Sciatic nerve (tissue), 2 donors: ENCODE results near the gene STX10. TPM values are rescaled to one million over a fixed set of nuclear protein-coding genes. Genes with fewer than 3 reads are reported as not detected.
"Not testable (repeated sequence)": the region's sequence is repeated elsewhere in the genome, so short reads cannot be mapped to it uniquely, and the experiment has no call there.

ENCODE experiments used
- ATAC-seq: fragments of 200-7000 bp; cut with Tn5 transposase; one replicate; pipeline ENCODE4 v1.9.1; 2020; ENCODE audit warnings: mild to moderate bottlenecking, moderate library complexity
- DNase-seq: peaks from one replicate; pipeline ENCODE4 v3.0.0-alpha.2; 2020; ENCODE audit warnings: low spot score
- intact Hi-C: fragments of 100-400 bp; cut with DNase I; formaldehyde crosslinking; loops from one replicate; pipeline ENCODE4 v1.14.2; 2022
- total RNA-seq: library from RNA; stranded (reverse); fragmentation: NEBNext Ultra II Directional; extraction: Animal tissue kit (Norgen Biotek cat#: 25700); gene quantifications from one replicate; pipeline ENCODE4 v1.2.1, GENCODE V29; 2021
- donor health status: DM: no; HTN: no; CAD: no.
- donor health status: DM: no; HTN: no; CAD: no.

Gene STX10
- total RNA-seq, 1 donor from 2014 or later: 48.3 TPM

- ATAC-seq (peak; percentile 0), DNase-seq (peak; percentile 75)
- intact Hi-C loops: loop anchor here (2.0 kb wide), 1 partner anchor 33 kb away; the partner anchor contains the start of gene TRMT1
These were observed 468 bp downstream of the STX10 start for GRCh38 chr19:13149628-13150186.

GRCh38 chr19:13149173-13149627 lies 975 bp downstream of the STX10 start:
- ATAC-seq, DNase-seq: not testable (repeated sequence)
- intact Hi-C loops: loop anchor here (2.0 kb wide), 1 partner anchor 32 kb away; the partner anchor contains the start of gene TRMT1

- intact Hi-C loops: no loop called here
- DNase-seq: no peak
- no peak for ATAC-seq
These were observed 3.2 kb downstream of the STX10 start for GRCh38 chr19:13146763-13147563.

GRCh38 chr19:13139633-13140311 lies 10.4 kb downstream of the STX10 start:
- ATAC-seq (no peak), DNase-seq (no peak)
- intact Hi-C loops: no loop called here

- intact Hi-C loops: no loop called here
- ATAC-seq (no peak), DNase-seq (no peak)
These were observed 11.3 kb downstream of the STX10 start for GRCh38 chr19:13138916-13139198.

GRCh38 chr19:13138171-13138915 lies 11.8 kb downstream of the STX10 start:
- no peak for DNase-seq
- intact Hi-C loops: no loop called here
- ATAC-seq: no peak

GRCh38 chr19:13137290-13137794 lies 12.8 kb downstream of the STX10 start:
- no peak for DNase-seq
- intact Hi-C loops: no loop called here
- no peak for ATAC-seq

GRCh38 chr19:13135068-13136062 lies 14.8 kb downstream of the STX10 start:
- intact Hi-C loops: no loop called here
- DNase-seq (no peak), ATAC-seq (no peak)

GRCh38 chr19:13134626-13135025 lies 15.5 kb downstream of the STX10 start:
- no peak for ATAC-seq
- intact Hi-C loops: no loop called here

GRCh38 chr19:13133241-13133870 lies 16.8 kb downstream of the STX10 start:
- no peak for DNase-seq
- intact Hi-C loops: no loop called here
- no peak for ATAC-seq

More at GRCh38 chr19:13134626-13135025, 15.5 kb downstream of the STX10 start:
- DNase-seq: no peak

GRCh38 chr19:13132471-13133180 lies 17.5 kb downstream of the STX10 start:
- DNase-seq (no peak), ATAC-seq (no peak)
- intact Hi-C loops: no loop called here

GRCh38 chr19:13130886-13131490 lies 19.2 kb downstream of the STX10 start:
- intact Hi-C loops: no loop called here
- ATAC-seq: no peak
- no peak for DNase-seq

- intact Hi-C loops: no loop called here
- DNase-seq (no peak), ATAC-seq (no peak)
These were observed 20.8 kb downstream of the STX10 start for GRCh38 chr19:13129384-13129783.

- DNase-seq: no peak
- ATAC-seq: no peak
- intact Hi-C loops: no loop called here
These were observed 21.6 kb downstream of the STX10 start for GRCh38 chr19:13128583-13128982.

GRCh38 chr19:13127811-13128575 lies 22.2 kb downstream of the STX10 start:
- DNase-seq (no peak), ATAC-seq (no peak)
- intact Hi-C loops: no loop called here

GRCh38 chr19:13127051-13127450 lies 23.1 kb downstream of the STX10 start:
- DNase-seq (no peak), ATAC-seq (no peak)
- intact Hi-C loops: no loop called here
